LNCaP clone FGC (cell line): ENCODE measurements around the gene KCTD17.

Experiments used
- DNase-seq: peaks from one replicate; pipeline ENCODE4 v3.0.0-alpha.2; 2011; ENCODE audit warnings: low read depth
- H3K4me3 ChIP-seq: 2 replicates; pipeline ENCODE4 v1.5.1; 2011; ENCODE audit warnings: mild to moderate bottlenecking, low read depth, low read length, control low read depth
- CTCF ChIP-seq: IDR thresholded peaks from 2 replicates; pipeline ENCODE4 v1.5.1; 2012; ENCODE audit warnings: mild to moderate bottlenecking; ENCODE audit not compliant: control insufficient read depth, insufficient read depth; ENCODE audit errors: extremely low read depth

Gene KCTD17

GRCh38 chr22:37024339-37025157 is 27.0 kb upstream of the KCTD17 start:
- no peak for TF ChIP-seq CTCF
- DNase-seq = no peak
- H3K4me3 ChIP-seq = no peak overlapping the region

- TF ChIP-seq CTCF = no peak
- H3K4me3 ChIP-seq = no peak overlapping the region
- DNase-seq = no peak
These were observed 26.0 kb upstream of the KCTD17 start for GRCh38 chr22:37025500-37026070.

DNA sequence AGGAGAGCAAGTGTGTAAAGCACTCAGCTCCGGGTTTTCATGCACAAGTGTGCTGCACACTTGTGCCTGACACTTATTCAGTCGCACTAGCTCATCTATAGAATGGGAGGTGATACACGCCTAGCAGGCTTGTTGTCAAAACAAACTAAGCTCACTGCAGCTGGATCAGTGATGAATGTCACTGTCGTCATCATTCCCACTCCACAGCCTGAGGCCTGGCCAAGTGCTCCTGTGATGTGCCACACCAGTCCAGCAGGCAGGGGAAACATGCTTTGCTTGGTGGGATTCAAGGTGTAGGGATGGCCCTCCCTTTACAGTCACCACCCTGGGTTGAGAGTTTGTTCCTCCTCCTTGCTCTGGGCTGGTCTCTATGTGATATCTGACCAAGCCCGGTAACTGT is 25.2 kb upstream of the KCTD17 start:
- no peak overlapping the region for H3K4me3 ChIP-seq
- no peak for TF ChIP-seq CTCF
- no peak for DNase-seq

- DNase-seq = no peak
- no peak overlapping the region for H3K4me3 ChIP-seq
- TF ChIP-seq CTCF = no peak
These were observed 24.0 kb upstream of the KCTD17 start for GRCh38 chr22:37027556-37027955.

GRCh38 chr22:37028692-37029674 is 22.6 kb upstream of the KCTD17 start:
- no peak for DNase-seq
- TF ChIP-seq CTCF = no peak
- H3K4me3 ChIP-seq = no peak overlapping the region

- TF ChIP-seq CTCF = no peak
- H3K4me3 ChIP-seq = no peak overlapping the region
- DNase-seq = no peak
These were observed 20.8 kb upstream of the KCTD17 start for GRCh38 chr22:37030560-37031281.
